Psoas muscle (tissue), 8 donors: ENCODE data around the gene UPK1B. TPM values are rescaled to one million over a fixed set of nuclear protein-coding genes. Genes with fewer than 3 reads are reported as not detected.

Experiments
- ATAC-seq, 4 donors: fragments of 200-7000 bp; cut with Tn5 transposase; one replicate each; pipeline ENCODE4 v1.9.1; 2020; ENCODE audit warnings: moderate library complexity in 3 of 4, mild to moderate bottlenecking in 2 of 4
- DNase-seq, 2 donors: peaks; one replicate each; pipeline ENCODE4 v3.0.0-alpha.2; 2020
- H3K27ac ChIP-seq: fragments of 200-600 bp; one replicate; pipeline ENCODE4 v1.8.0; 2022
- H3K27me3 ChIP-seq, 3 donors: fragments of 200-600 bp in 1 of 3; one replicate each; pipeline versions ENCODE4 v1.6.1 to v1.8.0; 2013 to 2022; ENCODE audit warnings: low read length in 2 of 3, mild to moderate bottlenecking in 2 of 3, moderate library complexity in 1 of 3; ENCODE audit not compliant: insufficient read depth in 3 of 3
- H3K36me3 ChIP-seq, 2 donors: fragments of 200-600 bp in 1 of 2; one replicate each; pipeline versions ENCODE4 v1.6.1 to v1.8.0; 2013 to 2022; ENCODE audit warnings: low read depth in 1 of 2, mild to moderate bottlenecking in 1 of 2, moderate library complexity in 1 of 2; ENCODE audit not compliant: insufficient read depth in 1 of 2
- H3K4me1 ChIP-seq: fragments of 200-600 bp; one replicate; pipeline ENCODE4 v1.8.0; 2022
- H3K4me3 ChIP-seq: fragments of 200-600 bp; one replicate; pipeline ENCODE4 v1.8.0; 2022; ENCODE audit warnings: mild to moderate bottlenecking
- H3K9me3 ChIP-seq: fragments of 200-600 bp; one replicate; pipeline ENCODE4 v1.8.0; 2022
- WGBS, 3 donors: extraction: QIAGEN DNeasy Blood & Tissue Kit; methylation state at CpG; one replicate each; pipeline versions ENCODE4 v1.1.6 to v1.1.7; 2013; 5-methylcytosine and 5-hydroxymethylcytosine counted together
- intact Hi-C, 2 donors: fragments of 100-400 bp; cut with DNase I; formaldehyde crosslinking; loops; one replicate each; pipeline versions ENCODE4 v1.11.0 to v1.14.2; 2022
- polyA plus RNA-seq, 3 donors: library from polyadenylated mRNA; stranded (reverse); fragments of 200-250 nt; gene quantifications; one replicate each; pipeline ENCODE4 v1.2.3, GENCODE V29; 2013
- total RNA-seq, 4 donors: library from RNA; stranded (reverse); fragmentation: NEBNext Ultra II Directional in 2 of 4; extraction: Animal tissue kit (Norgen Biotek cat#: 25700) in 2 of 4; gene quantifications; one replicate each; pipeline versions ENCODE4 v1.2.1 to v1.2.4, GENCODE V29; 2021 to 2023
- TF ChIP-seq, protein P1 (sequence below): fragments of 200-600 bp; IDR thresholded peaks from one replicate; pipeline ENCODE4 v1.8.0; 2022; ENCODE audit warnings: antibody characterized with exemption
- donor health status: healthy with polysubstance abuse.
- donor health status: DM: no; HTN: no; CAD: no; lungs with moderate emphysema.
- donor health status: Bipolar disorder and iron deficiency.
- donor health status: healthy.
- donor health status: DM: yes; HTN: yes; CAD: no.
- donor health status: DM: no; HTN: no; CAD: no.
- donor health status: DM: no; HTN: no; CAD: no.
- donor health status: DM: yes; HTN: yes; CAD: no.

UPK1B gene
- total and polyA plus RNA-seq, 7 donors: 0.03 to 0.06 (median 0.05) TPM; not detected in 4

DNA sequence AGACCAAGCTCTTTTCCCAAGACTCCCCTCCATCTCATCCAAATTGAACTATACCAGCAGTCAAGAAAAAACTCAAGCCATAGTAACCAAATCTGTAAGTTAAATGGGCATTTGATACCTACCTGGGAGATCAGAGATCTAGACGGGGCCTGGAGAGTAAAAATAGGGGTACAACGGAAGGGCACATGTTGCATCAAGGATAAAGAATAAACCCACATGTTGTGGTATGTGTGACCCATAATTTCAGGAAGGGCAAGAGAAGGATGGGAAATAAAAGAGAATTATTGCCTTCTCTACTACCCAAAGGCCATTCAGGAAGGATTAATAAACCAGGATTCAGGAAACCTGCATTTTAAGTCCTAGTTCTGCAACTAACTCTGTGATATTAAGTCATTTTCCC, 25.9 kb upstream of the UPK1B start:
- Histone ChIP-seq H3K27me3 (no peaks in the 10 kb centered on the region), H3K4me3 (no peak overlapping the region), H3K4me1 (no peaks in the 10 kb centered on the region), H3K36me3 (no peaks in the 10 kb centered on the region), H3K9me3 (peaks cover 3% of the 10 kb centered on the region), H3K27ac (no peak overlapping the region)
- ATAC-seq: no peak
- WGBS, 3 donors: 36 to 41% (median 41%) methylated on average over 2 of the region's 2 CpGs
- intact Hi-C loops: no loop called here
- no peak for DNase-seq
- TF ChIP-seq, protein P1, sequence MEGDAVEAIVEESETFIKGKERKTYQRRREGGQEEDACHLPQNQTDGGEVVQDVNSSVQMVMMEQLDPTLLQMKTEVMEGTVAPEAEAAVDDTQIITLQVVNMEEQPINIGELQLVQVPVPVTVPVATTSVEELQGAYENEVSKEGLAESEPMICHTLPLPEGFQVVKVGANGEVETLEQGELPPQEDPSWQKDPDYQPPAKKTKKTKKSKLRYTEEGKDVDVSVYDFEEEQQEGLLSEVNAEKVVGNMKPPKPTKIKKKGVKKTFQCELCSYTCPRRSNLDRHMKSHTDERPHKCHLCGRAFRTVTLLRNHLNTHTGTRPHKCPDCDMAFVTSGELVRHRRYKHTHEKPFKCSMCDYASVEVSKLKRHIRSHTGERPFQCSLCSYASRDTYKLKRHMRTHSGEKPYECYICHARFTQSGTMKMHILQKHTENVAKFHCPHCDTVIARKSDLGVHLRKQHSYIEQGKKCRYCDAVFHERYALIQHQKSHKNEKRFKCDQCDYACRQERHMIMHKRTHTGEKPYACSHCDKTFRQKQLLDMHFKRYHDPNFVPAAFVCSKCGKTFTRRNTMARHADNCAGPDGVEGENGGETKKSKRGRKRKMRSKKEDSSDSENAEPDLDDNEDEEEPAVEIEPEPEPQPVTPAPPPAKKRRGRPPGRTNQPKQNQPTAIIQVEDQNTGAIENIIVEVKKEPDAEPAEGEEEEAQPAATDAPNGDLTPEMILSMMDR: no peak

DNA sequence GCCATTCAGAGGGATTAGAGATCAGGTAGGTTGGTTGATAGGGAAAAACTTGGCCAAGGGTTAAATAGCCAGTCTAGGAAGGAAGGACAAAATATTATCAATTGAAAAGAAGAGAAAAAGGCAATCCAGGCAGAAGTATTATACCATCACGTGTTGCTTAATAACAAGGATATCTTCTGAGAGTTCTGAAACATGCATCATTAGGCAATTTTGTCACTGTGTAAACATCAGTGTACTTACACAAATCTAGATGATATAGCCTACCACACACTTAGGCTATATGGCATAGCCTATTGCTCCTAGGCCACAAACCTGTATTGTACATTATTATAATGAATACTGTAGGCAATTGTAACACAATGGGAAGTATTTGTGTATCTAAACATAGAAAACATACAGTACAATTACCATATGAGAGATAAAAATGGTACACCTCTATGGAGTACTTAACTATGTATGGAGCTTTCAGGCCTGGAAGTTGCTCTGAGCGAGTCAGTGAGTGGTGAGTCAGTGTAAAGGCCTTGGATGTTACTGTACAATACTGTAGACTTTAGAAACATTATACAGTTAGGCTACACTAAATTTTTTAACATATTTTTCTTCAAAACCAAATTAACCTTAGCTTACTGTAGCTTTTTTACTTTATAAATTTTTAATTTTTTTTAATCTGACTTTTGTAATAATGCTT, 24.8 kb upstream of the UPK1B start:
- Histone ChIP-seq H3K4me3 (no peak overlapping the region), H3K27ac (no peak overlapping the region), H3K36me3 (no peaks in the 10 kb centered on the region), H3K4me1 (no peaks in the 10 kb centered on the region), H3K9me3 (peaks cover 5% of the 10 kb centered on the region), H3K27me3 (no peaks in the 10 kb centered on the region)
- ATAC-seq (no peak), DNase-seq (no peak)
- intact Hi-C loops: no loop called here
- TF ChIP-seq, protein P1: no peak
- WGBS, 3 donors: 88 to 97% (median 97%) methylated on average over 2 of the region's 2 CpGs

DNA sequence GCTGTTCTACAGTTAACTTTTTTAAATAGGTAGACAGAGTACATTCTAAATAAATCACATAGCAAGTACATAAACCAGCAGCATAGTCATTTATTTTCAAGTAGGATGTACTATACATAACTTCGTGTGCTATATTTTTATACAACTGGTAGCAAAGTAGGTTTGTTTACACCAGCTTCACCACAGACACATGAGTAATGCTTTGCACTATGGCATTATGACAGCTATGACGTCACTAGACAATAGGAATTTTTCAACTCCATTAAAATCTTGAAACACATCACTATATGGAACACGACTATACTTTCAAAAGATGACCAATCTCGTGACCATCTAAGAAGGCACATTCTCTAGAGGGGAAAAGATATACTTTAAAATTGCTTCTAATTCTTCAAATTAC, 23.9 kb upstream of the UPK1B start:
- DNase-seq (no peak), ATAC-seq (no peak)
- Histone ChIP-seq H3K4me3 (no peak overlapping the region), H3K36me3 (no peaks in the 10 kb centered on the region), H3K9me3 (peaks cover 10% of the 10 kb centered on the region), H3K27ac (no peak overlapping the region), H3K27me3 (no peaks in the 10 kb centered on the region), H3K4me1 (no peaks in the 10 kb centered on the region)
- TF ChIP-seq, protein P1: no peak
- intact Hi-C loops: no loop called here
- 67 to 72% (median 68%) methylated on average over 4 of the region's 4 CpGs for WGBS, 3 donors

DNA sequence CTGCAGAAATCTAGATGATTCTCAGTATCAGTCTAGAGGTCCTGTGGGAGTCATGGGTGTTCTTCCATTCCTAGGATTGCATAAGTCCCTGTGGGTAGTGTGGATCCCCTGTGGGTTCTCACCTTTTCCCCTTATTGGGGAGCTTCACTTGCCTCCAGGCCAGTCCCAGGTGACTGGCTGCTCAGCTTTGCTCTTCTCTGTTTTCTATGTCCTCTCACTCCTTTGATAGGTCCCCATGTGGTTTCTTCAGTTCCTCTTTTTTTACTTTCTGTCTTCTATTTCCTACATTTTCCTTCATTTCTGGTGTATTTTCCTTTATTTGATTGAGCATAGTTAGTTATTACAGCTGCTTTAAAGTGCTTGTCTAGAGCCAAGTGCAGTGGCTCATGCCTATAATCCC, 16.5 kb upstream of the UPK1B start:
- H3K27me3 ChIP-seq: no peaks in the 10 kb centered on the region
- H3K4me3 ChIP-seq: no peak overlapping the region
- TF ChIP-seq, protein P1: no peak
- no peaks in the 10 kb centered on the region for H3K36me3 ChIP-seq
- no peak overlapping the region for H3K27ac ChIP-seq
- DNase-seq (no peak), ATAC-seq (no peak)
- H3K9me3 ChIP-seq: peaks cover 10% of the 10 kb centered on the region
- no peaks in the 10 kb centered on the region for H3K4me1 ChIP-seq
- intact Hi-C loops: no loop called here

DNA sequence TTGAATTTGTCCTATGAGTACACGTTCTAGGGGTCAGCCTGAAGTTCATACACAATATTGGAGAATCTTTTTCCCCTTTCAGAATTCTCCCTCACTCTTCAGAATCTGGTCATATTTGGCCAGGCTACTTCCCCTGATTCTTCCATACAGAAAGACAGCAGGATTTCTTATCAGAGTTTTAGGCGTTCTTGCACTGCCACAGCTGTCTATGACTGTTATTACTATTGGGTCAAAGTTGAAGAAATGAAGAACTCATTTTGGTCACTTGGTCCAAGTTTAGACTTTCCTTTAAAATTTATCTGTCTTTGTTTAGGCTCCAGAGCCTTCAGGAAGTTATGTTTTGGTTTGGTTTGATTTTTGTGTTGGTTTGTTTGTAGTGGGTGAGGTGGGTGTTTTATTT, 15.4 kb upstream of the UPK1B start:
- peaks cover 6% of the 10 kb centered on the region for H3K9me3 ChIP-seq
- H3K27me3 ChIP-seq: no peaks in the 10 kb centered on the region
- DNase-seq (no peak), ATAC-seq (no peak)
- TF ChIP-seq, protein P1: no peak
- no peak overlapping the region for H3K4me3 ChIP-seq
- no peak overlapping the region for H3K27ac ChIP-seq
- intact Hi-C loops: no loop called here
- 64 to 80% (median 76%) methylated on average over 2 of the region's 2 CpGs for WGBS, 3 donors
- H3K36me3 ChIP-seq: no peaks in the 10 kb centered on the region
- H3K4me1 ChIP-seq: no peaks in the 10 kb centered on the region
